Choroid plexus epithelial cell (primary cell): ENCODE results near the gene SECTM1.

Experiments used
- DNase-seq: peaks from one replicate; pipeline ENCODE4 v3.0.0-alpha.2; 2010; ENCODE audit warnings: low read depth
- H3K4me3 ChIP-seq: 2 replicates; pipeline ENCODE4 v1.5.1; 2011; ENCODE audit warnings: low read depth, mild to moderate bottlenecking, control low read depth, low read length, moderate library complexity
- CTCF ChIP-seq: conservative IDR thresholded peaks from 2 replicates; pipeline ENCODE4 v1.5.1; 2011; ENCODE audit warnings: low read depth, mild to moderate bottlenecking, control low read depth, inconsistent platforms, low read length, moderate library complexity

The SECTM1 gene

GRCh38 chr17:82316651-82317393 lies 16.7 kb downstream of the SECTM1 start:
- no peak for TF ChIP-seq CTCF
- H3K4me3 ChIP-seq: no peak overlapping the region
- DNase-seq: no peak

GRCh38 chr17:82315703-82316358 lies 17.7 kb downstream of the SECTM1 start:
- no peak for DNase-seq
- H3K4me3 ChIP-seq: no peak overlapping the region
- TF ChIP-seq CTCF: no peak

GRCh38 chr17:82314727-82315605 lies 18.6 kb downstream of the SECTM1 start:
- no peak overlapping the region for H3K4me3 ChIP-seq
- DNase-seq: no peak

GRCh38 chr17:82314012-82314726 lies 19.4 kb downstream of the SECTM1 start:
- no peak overlapping the region for H3K4me3 ChIP-seq
- DNase-seq: no peak
- no peak for TF ChIP-seq CTCF

More at GRCh38 chr17:82314727-82315605, 18.6 kb downstream of the SECTM1 start:
- no peak for TF ChIP-seq CTCF

GRCh38 chr17:82313195-82314011 lies 20.2 kb downstream of the SECTM1 start:
- H3K4me3 ChIP-seq: no peak overlapping the region
- DNase-seq: no peak
- TF ChIP-seq CTCF: no peak

GRCh38 chr17:82311971-82312370 lies 21.6 kb downstream of the SECTM1 start:
- H3K4me3 ChIP-seq: no peak overlapping the region
- no peak for DNase-seq
- TF ChIP-seq CTCF: no peak
